ENCODE results near the gene SUSD3. TPM values are rescaled to one million over a fixed set of nuclear protein-coding genes. Genes with fewer than 3 reads are reported as not detected.

SUSD3 gene
- total RNA-seq, 2 experiments from 2014 or later, result 33.9 to 35.6 TPM

- ChIA-PET POLR2A (interaction anchor here (0.9 to 2.8 kb wide), 2 partner anchors 15 kb away, joined by 3 to 9 read pairs; no protein-coding TSS in a partner anchor), CTCF (no interaction called here)
- H3K27me3 ChIP-seq (ENCODE audit: control insufficient read depth in 1 of 2, insufficient read depth in 2 of 2, low read length in 2 of 2), result no peaks in the 10 kb centered on the region
- H3K27ac ChIP-seq (ENCODE audit: low read depth in 1 of 2, low read length in 2 of 2), result peak overlapping the region in 1 of 2 donors; percentile 54
- H3K36me3 Mint-ChIP-seq (ENCODE audit: low read depth), result peaks cover 26% of the 10 kb centered on the region
- no peaks in the 10 kb centered on the region for H3K9me3 Mint-ChIP-seq
- H3K4me1 ChIP-seq (ENCODE audit: insufficient read depth, low read length), result peaks cover 90% of the 10 kb centered on the region
- no peak for TF ChIP-seq CTCF (IDR thresholded peaks at IDR 0.05)
- H3K27ac Mint-ChIP-seq, result peak overlapping the region; percentile 81
- H3K4me3 ChIP-seq (ENCODE audit: low read length), result no peak overlapping the region
- peaks cover 16% of the 10 kb centered on the region for H3K36me3 ChIP-seq (ENCODE audit: insufficient read depth, low read length)
- H3K4me1 Mint-ChIP-seq (ENCODE audit: low read depth), result peaks cover 78% of the 10 kb centered on the region
- DNase-seq (peak in 1 of 14 experiments; percentile 33), ATAC-seq (ENCODE audit: poor library complexity) (no peak)
- H3K27me3 Mint-ChIP-seq, result no peaks in the 10 kb centered on the region
- intact Hi-C loops (cut with DNase I, micrococcal nuclease), result no loop called here
- no peaks in the 10 kb centered on the region for H3K9me3 ChIP-seq (ENCODE audit: control insufficient read depth in 1 of 2, insufficient read depth in 1 of 2, low read length in 2 of 2)
- peak overlapping the region; percentile 18 for H3K4me3 Mint-ChIP-seq
Measured at GRCh38 chr9:93128011-93128714, 69.7 kb downstream of the SUSD3 start.

- peaks cover 12% of the 10 kb centered on the region for H3K36me3 ChIP-seq (ENCODE audit: insufficient read depth, low read length)
- intact Hi-C loops (cut with DNase I, micrococcal nuclease), result no loop called here
- TF ChIP-seq CTCF (IDR thresholded peaks at IDR 0.05), result no peak
- DNase-seq (no peak), ATAC-seq (ENCODE audit: poor library complexity) (no peak)
- no peaks in the 10 kb centered on the region for H3K27me3 Mint-ChIP-seq
- CTCF ChIA-PET, result interaction anchor here (0.9 to 1.3 kb wide), 2 partner anchors 10 to 20 kb away, joined by 3 to 4 read pairs; no protein-coding TSS in a partner anchor
- peaks cover 20% of the 10 kb centered on the region for H3K36me3 Mint-ChIP-seq (ENCODE audit: low read depth)
- no peaks in the 10 kb centered on the region for H3K9me3 ChIP-seq (ENCODE audit: control insufficient read depth in 1 of 2, insufficient read depth in 1 of 2, low read length in 2 of 2)
- peaks cover 92% of the 10 kb centered on the region for H3K4me1 ChIP-seq (ENCODE audit: insufficient read depth, low read length)
- H3K27ac ChIP-seq (ENCODE audit: low read depth in 1 of 2, low read length in 2 of 2), result no peak overlapping the region
- no peaks in the 10 kb centered on the region for H3K9me3 Mint-ChIP-seq
- H3K27me3 ChIP-seq (ENCODE audit: control insufficient read depth in 1 of 2, insufficient read depth in 2 of 2, low read length in 2 of 2), result no peaks in the 10 kb centered on the region
- H3K4me3 ChIP-seq (ENCODE audit: low read length), result no peak overlapping the region
- POLR2A ChIA-PET, result interaction anchor here (0.9 to 2.8 kb wide), 3 partner anchors 15 to 64 kb away, joined by 3 to 9 read pairs (median 3); no protein-coding TSS in a partner anchor
- H3K4me3 Mint-ChIP-seq, result peak overlapping the region; percentile 18
- peak overlapping the region; percentile 81 for H3K27ac Mint-ChIP-seq
- H3K4me1 Mint-ChIP-seq (ENCODE audit: low read depth), result peaks cover 83% of the 10 kb centered on the region
Measured at GRCh38 chr9:93128715-93129224, 70.3 kb downstream of the SUSD3 start.

- no peak for ATAC-seq (ENCODE audit: poor library complexity)
- H3K27me3 Mint-ChIP-seq, result no peaks in the 10 kb centered on the region
- no peak overlapping the region for H3K4me3 ChIP-seq (ENCODE audit: low read length)
- H3K27ac Mint-ChIP-seq, result peak overlapping the region; percentile 69
- H3K36me3 ChIP-seq (ENCODE audit: insufficient read depth, low read length), result peaks cover 12% of the 10 kb centered on the region
- no peak overlapping the region for H3K4me3 Mint-ChIP-seq
- CTCF ChIA-PET, result interaction anchor here (0.9 to 1.3 kb wide), 2 partner anchors 11 to 20 kb away, joined by 3 to 4 read pairs; no protein-coding TSS in a partner anchor
- no peak overlapping the region for H3K27ac ChIP-seq (ENCODE audit: low read depth in 1 of 2, low read length in 2 of 2)
- H3K4me1 Mint-ChIP-seq (ENCODE audit: low read depth), result peaks cover 78% of the 10 kb centered on the region
- no peaks in the 10 kb centered on the region for H3K9me3 ChIP-seq (ENCODE audit: control insufficient read depth in 1 of 2, insufficient read depth in 1 of 2, low read length in 2 of 2)
- intact Hi-C loops (cut with DNase I, micrococcal nuclease), result no loop called here
- peaks cover 93% of the 10 kb centered on the region for H3K4me1 ChIP-seq (ENCODE audit: insufficient read depth, low read length)
- DNase-seq, result peak in 1 of 14 experiments; percentile 28
- POLR2A ChIA-PET, result interaction anchor here (0.9 to 2.8 kb wide), 3 partner anchors 14 to 64 kb away, joined by 3 to 9 read pairs (median 3); no protein-coding TSS in a partner anchor
- H3K9me3 Mint-ChIP-seq, result no peaks in the 10 kb centered on the region
- TF ChIP-seq CTCF (IDR thresholded peaks at IDR 0.05), result no peak
- H3K27me3 ChIP-seq (ENCODE audit: control insufficient read depth in 1 of 2, insufficient read depth in 2 of 2, low read length in 2 of 2), result no peaks in the 10 kb centered on the region
- peaks cover 15% of the 10 kb centered on the region for H3K36me3 Mint-ChIP-seq (ENCODE audit: low read depth)
Measured at GRCh38 chr9:93129286-93129685, 70.8 kb downstream of the SUSD3 start.

Measured in CD4-positive, alpha-beta T cell (primary cell).